Effector memory CD8-positive, alpha-beta T cell (primary cell): ENCODE results near the gene GAPVD1.
A peak's percentile ranks its signal among the peaks of the same experiment; 100 is the strongest.
"Not testable (repeated sequence)": the region's sequence is repeated elsewhere in the genome, so short reads cannot be mapped to it uniquely, and the experiment has no call there.

Experiments
- ATAC-seq: fragments of 150-1000 bp; cut with Tn5 transposase; replicated peaks from 2 replicates; pipeline ENCODE4 v1.10.0; 2021; ENCODE audit warnings: mild to moderate bottlenecking, moderate library complexity
- DNase-seq, 3 experiments: peaks; one replicate each; pipeline ENCODE4 v3.0.0; 2021
- H3K27ac Mint-ChIP-seq, 2 donors: one replicate each; pipeline ENCODE4 v1.8.0; 2022; ENCODE audit warnings: mild to moderate bottlenecking in 2 of 2, mixed read lengths in 2 of 2, moderate library complexity in 2 of 2
- H3K27me3 Mint-ChIP-seq, 2 donors: one replicate each; pipeline ENCODE4 v1.8.0; 2022; ENCODE audit warnings: mixed read lengths in 2 of 2
- H3K36me3 Mint-ChIP-seq: one replicate; pipeline ENCODE4 v1.8.0; 2022; ENCODE audit warnings: mild to moderate bottlenecking, moderate library complexity, mixed read lengths; ENCODE audit not compliant: insufficient read depth
- H3K4me1 Mint-ChIP-seq, 2 donors: one replicate each; pipeline ENCODE4 v1.8.0; 2022; ENCODE audit warnings: low read depth in 2 of 2, mixed read lengths in 2 of 2
- H3K4me3 Mint-ChIP-seq, 2 donors: one replicate each; pipeline ENCODE4 v1.8.0; 2022; ENCODE audit warnings: mild to moderate bottlenecking in 2 of 2, mixed read lengths in 2 of 2, moderate library complexity in 2 of 2
- H3K9me3 Mint-ChIP-seq, 2 donors: one replicate each; pipeline ENCODE4 v1.8.0; 2022; ENCODE audit warnings: mixed read lengths in 2 of 2

The GAPVD1 gene

DNA sequence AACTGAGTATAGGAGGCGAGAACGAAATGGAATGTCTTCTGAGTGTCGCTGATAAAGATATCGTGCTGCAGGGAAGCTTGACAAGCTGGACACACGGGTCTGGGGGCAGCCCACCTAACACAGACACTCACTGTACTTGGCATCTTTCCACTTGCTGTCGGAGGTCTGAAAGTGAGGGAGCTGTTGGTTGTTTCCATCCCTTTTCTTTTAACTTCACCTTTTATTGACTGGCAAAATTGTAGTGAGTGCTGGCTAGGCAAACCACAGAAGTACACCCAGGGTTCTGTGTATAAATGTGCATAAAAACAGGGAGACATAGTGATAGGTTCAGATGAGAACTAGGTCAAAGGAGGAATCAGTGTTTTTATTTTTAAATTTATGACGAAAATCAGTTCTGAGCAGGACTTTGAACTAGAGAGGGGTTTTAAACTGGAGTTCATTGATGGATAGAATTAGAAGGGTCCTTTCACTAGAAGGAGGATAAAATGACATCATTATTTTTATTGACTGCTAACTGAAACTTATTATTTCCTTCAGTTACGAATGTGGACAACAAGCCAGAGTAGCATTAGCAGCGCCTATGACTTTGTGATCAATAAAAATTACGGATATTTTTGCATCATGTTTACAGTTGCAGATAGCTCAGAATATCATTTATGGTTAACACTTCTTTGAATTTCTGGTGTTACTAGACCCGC lies 817 bp downstream of the GAPVD1 start:
- DNase-seq = peak in 1 of 3 experiments; percentile 4
- peak overlapping the region; percentile 91 to 98 for H3K4me3 Mint-ChIP-seq
- peaks cover 29 to 39% of the 10 kb centered on the region in 2 donors for H3K4me1 Mint-ChIP-seq
- H3K27me3 Mint-ChIP-seq = peaks cover 0 to 2% of the 10 kb centered on the region in 2 donors
- H3K36me3 Mint-ChIP-seq = peaks cover 36% of the 10 kb centered on the region
- peak; percentile 51 for ATAC-seq
- H3K27ac Mint-ChIP-seq = peak overlapping the region; percentile 74 to 96
- no peaks in the 10 kb centered on the region for H3K9me3 Mint-ChIP-seq

DNA sequence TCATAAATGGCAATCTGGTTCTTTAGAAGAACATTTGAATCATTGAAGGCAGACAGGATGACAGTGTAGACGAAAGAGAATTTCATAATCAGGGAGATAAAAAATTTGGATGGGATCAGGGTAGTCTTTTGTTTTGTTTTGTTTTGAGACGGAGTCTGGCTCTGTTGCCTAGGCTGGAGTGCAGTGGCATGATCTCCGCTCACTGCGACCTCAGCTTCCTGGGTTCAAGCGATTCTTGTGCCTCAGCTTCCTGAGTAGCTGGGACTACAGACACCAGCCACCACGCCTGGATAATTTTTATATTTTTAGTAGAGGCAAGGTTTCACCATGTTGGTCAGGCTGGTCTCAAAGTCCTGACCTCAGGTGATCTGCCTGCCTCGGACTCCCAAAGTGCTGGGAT lies 2.4 kb downstream of the GAPVD1 start:
- Mint-ChIP-seq H3K4me3 (peak overlapping the region; percentile 24 to 98), H3K4me1 (peaks cover 33 to 49% of the 10 kb centered on the region in 2 donors), H3K27ac (peak overlapping the region; percentile 2 to 68), H3K36me3 (peaks cover 42% of the 10 kb centered on the region)
- H3K9me3 Mint-ChIP-seq, DNase-seq, H3K27me3 Mint-ChIP-seq, ATAC-seq: not testable (repeated sequence)

DNA sequence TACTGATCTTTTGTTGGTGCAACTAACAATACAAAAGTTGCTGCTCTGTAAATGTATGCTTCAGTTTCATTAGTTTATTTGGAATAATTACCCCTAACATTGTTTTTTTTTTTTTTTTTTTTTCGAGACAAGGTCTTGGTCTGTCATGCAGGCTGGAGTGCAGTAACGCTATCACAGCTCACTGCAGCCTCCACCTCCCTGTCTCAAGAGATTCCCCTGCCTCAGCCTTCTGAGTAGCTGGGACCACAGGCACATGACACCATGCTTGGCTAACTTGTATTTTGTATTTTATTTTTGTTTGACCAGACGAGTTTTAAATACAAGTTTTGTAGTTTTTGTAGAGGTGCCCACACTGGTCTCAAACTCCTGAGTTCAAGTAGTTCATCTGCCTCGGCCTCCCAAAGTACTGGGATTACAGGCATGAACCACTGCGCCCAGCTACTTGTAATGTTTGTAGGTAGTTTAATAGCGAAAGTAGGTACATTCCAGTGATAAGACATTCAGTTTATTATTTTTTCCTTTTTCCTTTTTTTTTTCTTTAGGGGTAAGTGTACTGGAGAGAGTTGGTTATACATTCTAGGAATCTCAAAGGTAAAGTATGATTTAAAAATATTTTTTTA lies 6.9 kb downstream of the GAPVD1 start:
- Mint-ChIP-seq H3K36me3 (peaks cover 46% of the 10 kb centered on the region), H3K27me3 (no peaks in the 10 kb centered on the region), H3K27ac (peak overlapping the region; percentile 35 to 52), H3K4me3 (no peak overlapping the region), H3K9me3 (no peaks in the 10 kb centered on the region), H3K4me1 (peaks cover 22 to 40% of the 10 kb centered on the region in 2 donors)
- ATAC-seq (no peak), DNase-seq (no peak)

DNA sequence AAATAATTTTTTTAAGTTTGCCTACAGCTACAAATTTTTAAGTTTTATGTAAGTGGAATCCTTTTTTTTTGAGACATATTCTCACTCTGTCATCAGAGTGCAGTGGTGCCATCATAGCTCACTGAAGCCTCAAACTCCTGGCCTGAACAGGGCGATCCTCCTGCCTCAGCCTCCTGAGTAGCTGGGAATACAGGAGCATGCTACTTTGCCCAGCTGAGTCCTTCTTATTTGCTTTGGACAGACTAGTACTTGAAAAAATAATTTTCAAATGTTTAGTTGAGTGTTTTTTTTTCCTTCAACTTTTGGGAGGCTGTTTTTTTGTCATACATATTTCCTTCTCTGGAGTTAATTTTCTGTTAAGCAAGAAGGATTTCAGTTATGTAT lies 7.4 kb downstream of the GAPVD1 start:
- Mint-ChIP-seq H3K36me3 (peaks cover 47% of the 10 kb centered on the region), H3K4me1 (peaks cover 17 to 36% of the 10 kb centered on the region in 2 donors), H3K9me3 (no peaks in the 10 kb centered on the region), H3K27me3 (no peaks in the 10 kb centered on the region), H3K27ac (no peak overlapping the region), H3K4me3 (no peak overlapping the region)
- DNase-seq (no peak), ATAC-seq (no peak)

DNA sequence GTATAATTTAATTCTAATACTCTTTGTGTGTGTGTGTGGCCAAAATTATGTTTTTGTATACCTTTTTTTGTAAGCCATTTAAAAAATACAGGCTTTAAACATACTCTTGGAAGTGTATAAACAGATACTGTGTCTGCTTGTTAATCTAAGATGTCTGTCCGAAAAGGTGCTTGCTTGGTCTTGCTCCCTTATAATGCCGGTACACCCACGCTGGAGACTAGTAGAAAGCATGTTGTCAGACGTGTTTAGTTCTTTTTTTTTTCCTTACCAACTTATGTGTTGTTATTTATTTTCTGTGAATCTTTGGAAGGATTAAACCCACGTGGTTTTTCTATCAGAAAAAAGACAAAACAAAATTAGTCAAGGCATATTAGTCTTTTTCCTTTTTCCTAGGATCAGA lies 9.5 kb downstream of the GAPVD1 start:
- Mint-ChIP-seq H3K9me3 (no peaks in the 10 kb centered on the region), H3K27ac (no peak overlapping the region), H3K27me3 (no peaks in the 10 kb centered on the region), H3K36me3 (peaks cover 48% of the 10 kb centered on the region), H3K4me1 (peaks cover 11 to 27% of the 10 kb centered on the region in 2 donors), H3K4me3 (no peak overlapping the region)
- no peak for ATAC-seq
- no peak for DNase-seq

DNA sequence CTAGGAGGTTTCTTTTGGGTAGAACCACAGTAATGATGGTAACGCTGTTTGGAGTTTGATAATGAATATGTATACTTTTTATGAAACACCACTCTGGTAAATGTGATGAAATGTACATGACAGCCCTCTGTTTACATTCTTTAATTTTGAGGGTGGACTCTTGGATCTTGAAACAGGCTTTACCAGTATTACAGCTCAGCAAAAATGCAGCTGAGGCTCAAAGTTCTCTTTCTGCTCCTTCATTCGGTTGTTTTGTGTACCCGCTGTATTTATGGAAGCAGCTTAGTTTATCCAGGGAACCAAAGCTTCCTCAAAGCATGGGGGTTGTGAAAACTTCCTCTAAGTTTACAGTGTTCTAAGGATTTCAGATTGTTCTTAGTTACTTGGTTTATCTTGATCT lies 11.1 kb downstream of the GAPVD1 start:
- Mint-ChIP-seq H3K4me1 (peaks cover 11 to 26% of the 10 kb centered on the region in 2 donors), H3K27me3 (no peaks in the 10 kb centered on the region), H3K36me3 (peaks cover 37% of the 10 kb centered on the region), H3K9me3 (no peaks in the 10 kb centered on the region), H3K27ac (peak overlapping the region in 1 of 2 donors; percentile 32), H3K4me3 (no peak overlapping the region)
- DNase-seq (no peak), ATAC-seq (no peak)

DNA sequence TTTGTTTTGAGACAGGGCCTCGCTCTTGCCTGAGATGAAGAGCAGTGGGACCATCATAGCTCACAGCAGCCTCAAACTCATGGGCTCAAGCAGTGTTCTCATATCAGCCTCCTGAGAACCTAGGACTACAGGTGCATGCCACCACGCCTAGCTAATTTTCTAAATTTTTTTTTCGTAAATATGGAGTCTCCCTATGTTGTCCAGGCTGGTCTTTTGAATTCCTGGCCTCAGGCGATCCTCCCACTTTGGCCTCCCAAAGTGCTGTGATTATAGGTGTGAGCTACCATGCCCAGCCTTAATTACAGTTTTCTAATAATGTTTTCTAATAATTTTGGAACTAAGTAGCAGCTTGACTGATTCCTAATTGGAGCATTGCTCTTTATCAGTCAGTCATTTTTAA lies 15.1 kb downstream of the GAPVD1 start:
- Mint-ChIP-seq H3K4me3 (no peak overlapping the region), H3K36me3 (peaks cover 39% of the 10 kb centered on the region), H3K27me3 (no peaks in the 10 kb centered on the region), H3K9me3 (no peaks in the 10 kb centered on the region), H3K27ac (no peak overlapping the region), H3K4me1 (peaks cover 7 to 20% of the 10 kb centered on the region in 2 donors)
- ATAC-seq (no peak), DNase-seq (no peak)

DNA sequence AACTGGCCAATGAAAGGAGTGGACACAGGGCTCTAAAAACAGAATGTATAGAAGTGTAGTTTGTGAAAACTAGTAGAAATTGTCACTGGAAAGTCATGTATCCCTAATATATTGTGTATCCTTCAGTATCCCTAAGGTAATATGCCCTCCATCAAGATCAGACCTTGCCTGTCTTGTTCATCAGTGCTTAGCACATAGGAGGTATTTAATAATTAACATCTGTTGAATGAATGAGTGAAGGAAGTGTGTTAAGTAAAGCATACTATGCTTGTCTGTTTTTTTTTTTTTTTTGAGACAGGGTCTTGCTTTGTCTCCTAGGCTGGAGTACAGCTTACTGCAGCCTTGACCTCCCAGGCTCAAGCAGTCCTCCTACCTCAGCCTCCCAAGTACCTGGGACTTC lies 15.8 kb downstream of the GAPVD1 start:
- Mint-ChIP-seq H3K27me3 (no peaks in the 10 kb centered on the region), H3K4me1 (peaks cover 8 to 20% of the 10 kb centered on the region in 2 donors), H3K4me3 (no peak overlapping the region), H3K9me3 (no peaks in the 10 kb centered on the region), H3K36me3 (peaks cover 32% of the 10 kb centered on the region), H3K27ac (no peak overlapping the region)
- DNase-seq (no peak), ATAC-seq (no peak)

DNA sequence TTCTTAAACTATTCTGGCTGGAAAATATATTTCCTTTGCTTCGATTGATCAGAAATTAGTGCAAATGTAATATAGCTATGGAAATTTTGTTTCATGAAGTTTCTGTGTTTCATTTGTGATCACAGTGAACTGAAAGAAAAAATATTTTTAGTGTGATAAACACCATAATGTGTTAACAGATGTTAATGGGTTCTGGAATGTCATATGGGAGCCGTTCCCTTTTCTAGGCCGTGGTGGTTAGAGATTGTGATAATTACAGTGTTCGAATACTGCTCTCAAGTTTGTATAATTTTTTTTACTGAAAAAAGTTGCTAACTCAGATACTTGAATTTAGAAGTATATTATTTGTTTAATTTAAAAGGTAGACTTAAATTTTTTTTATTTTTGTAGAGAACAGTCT lies 19.3 kb downstream of the GAPVD1 start:
- Mint-ChIP-seq H3K9me3 (no peaks in the 10 kb centered on the region), H3K27ac (no peak overlapping the region), H3K4me3 (no peak overlapping the region), H3K36me3 (peaks cover 20% of the 10 kb centered on the region), H3K27me3 (no peaks in the 10 kb centered on the region), H3K4me1 (peaks cover 6 to 19% of the 10 kb centered on the region in 2 donors)
- no peak for ATAC-seq
- DNase-seq = no peak

DNA sequence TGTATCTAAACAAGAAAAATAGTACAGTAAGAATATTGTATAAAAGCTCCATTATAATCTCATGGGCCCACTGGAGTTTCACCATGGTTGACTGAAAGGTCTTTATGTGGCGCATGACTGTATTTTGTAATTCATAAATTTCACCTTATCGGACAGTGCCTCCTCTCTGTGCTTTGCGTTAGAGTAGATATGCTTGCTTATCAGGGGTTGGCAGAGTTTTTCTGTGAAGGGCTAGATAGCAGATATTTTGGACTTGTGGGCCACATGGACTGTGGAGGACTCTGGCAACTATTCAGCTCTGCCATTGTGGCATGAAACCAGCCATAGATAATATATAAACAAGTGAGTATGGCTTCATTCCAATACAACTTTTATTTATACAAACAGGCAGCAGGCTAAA lies 23.2 kb downstream of the GAPVD1 start:
- Mint-ChIP-seq H3K9me3 (no peaks in the 10 kb centered on the region), H3K27me3 (no peaks in the 10 kb centered on the region), H3K27ac (no peak overlapping the region), H3K36me3 (peaks cover 10% of the 10 kb centered on the region), H3K4me1 (peaks cover 6 to 19% of the 10 kb centered on the region in 2 donors), H3K4me3 (no peak overlapping the region)
- DNase-seq = no peak
- no peak for ATAC-seq

DNA sequence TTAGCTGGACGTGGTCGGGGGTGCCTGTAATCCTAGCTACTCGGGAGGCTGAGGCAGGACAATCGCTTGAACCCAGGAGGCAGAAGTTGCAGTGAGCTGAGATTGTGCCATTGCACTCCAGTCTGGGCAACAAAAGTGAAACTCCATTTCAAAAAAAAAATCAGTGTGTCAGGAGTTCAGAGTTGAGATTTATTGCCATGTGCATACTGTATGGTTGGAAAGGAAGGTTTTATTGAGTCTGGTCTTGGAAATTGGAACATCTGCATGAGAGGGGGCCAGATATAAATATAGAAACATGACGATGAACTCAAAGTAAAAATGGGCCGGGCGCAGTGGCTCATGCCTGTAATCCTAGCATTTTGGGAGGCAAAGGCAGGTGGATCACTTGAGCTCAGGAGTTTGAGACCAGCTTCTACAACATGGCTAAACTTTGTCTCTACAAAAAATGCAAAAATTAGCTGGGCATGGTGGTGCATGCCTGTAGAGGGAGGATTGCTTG lies 25.4 kb downstream of the GAPVD1 start:
- H3K9me3 Mint-ChIP-seq, ATAC-seq, H3K27ac Mint-ChIP-seq, H3K4me3 Mint-ChIP-seq, H3K27me3 Mint-ChIP-seq, DNase-seq, H3K36me3 Mint-ChIP-seq: not testable (repeated sequence)
- H3K4me1 Mint-ChIP-seq = peaks cover 6 to 19% of the 10 kb centered on the region in 2 donors

DNA sequence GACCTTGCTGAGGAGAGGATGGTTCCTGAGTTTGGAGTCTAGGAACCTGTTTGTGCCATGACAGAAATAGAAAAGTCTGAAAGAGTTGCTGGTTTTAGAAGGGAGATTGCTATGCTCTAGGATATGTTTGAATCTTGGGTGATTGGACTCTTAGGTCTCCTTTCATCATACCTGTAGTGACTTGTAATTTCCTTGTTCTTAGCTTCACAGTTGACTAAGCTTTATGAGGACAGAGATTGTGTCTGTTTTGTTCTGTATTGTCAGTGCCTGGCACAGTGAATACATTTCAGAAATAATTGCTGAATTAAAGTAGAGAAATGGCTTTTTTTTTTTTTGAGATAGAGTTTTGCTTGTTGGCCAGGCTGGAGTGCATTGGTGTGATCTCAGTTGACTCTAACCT lies 31.5 kb downstream of the GAPVD1 start:
- Mint-ChIP-seq H3K27me3 (no peaks in the 10 kb centered on the region), H3K36me3 (peaks cover 16% of the 10 kb centered on the region), H3K9me3 (no peaks in the 10 kb centered on the region), H3K27ac (no peak overlapping the region), H3K4me3 (no peak overlapping the region), H3K4me1 (peaks cover 5 to 7% of the 10 kb centered on the region in 2 donors)
- ATAC-seq (no peak), DNase-seq (no peak)

DNA sequence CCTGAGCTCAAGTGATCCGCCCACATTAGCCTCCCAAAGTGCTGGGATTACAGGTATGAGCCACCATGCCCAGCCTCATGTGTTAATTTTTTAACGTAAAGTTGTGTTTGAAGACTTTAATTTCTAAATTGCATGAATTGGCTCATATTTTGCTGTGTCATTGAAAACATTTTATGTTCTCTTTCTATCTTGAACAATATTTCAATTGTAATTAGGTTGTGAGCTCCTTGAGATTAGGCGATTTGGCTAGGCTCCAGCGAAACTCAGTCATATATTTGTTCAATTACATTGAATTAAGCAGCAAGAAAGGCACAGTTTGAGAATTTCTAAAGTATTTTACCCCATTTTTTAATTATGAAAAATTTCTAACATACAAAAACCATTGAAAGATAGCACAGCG lies 34.0 kb downstream of the GAPVD1 start:
- no peaks in the 10 kb centered on the region for H3K9me3 Mint-ChIP-seq
- peaks cover 7% of the 10 kb centered on the region in 2 donors for H3K4me1 Mint-ChIP-seq
- H3K27me3 Mint-ChIP-seq = no peaks in the 10 kb centered on the region
- peaks cover 32% of the 10 kb centered on the region for H3K36me3 Mint-ChIP-seq
- H3K4me3 Mint-ChIP-seq = no peak overlapping the region
- H3K27ac Mint-ChIP-seq = no peak overlapping the region
- ATAC-seq = no peak
- DNase-seq = no peak

DNA sequence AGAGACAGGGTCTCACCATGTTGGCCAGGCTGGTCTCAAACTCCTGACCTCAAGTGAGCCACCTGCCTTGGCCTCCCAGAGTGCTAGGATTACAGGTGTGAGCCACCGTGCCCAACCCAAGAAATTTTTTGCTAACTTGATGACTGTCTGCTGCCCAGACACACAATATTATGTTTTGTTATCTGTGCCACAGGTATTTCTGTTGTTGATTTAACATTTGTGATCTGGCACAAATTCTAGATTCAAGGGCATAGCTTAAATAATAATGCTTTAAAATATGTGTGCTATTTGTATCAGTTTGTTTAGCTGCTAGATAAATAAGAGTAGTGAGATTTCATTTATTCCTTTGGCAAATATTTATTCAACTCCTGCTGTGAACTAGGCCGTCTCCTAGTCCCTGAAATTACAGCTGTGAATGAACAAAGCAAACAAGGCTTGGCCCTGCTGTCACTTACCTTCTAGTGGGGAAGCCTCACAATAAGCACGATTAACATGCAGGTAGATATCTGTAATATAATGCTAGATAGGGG lies 35.3 kb downstream of the GAPVD1 start:
- Mint-ChIP-seq H3K27ac (peak overlapping the region; percentile 47 to 49), H3K27me3 (no peaks in the 10 kb centered on the region), H3K36me3 (peaks cover 45% of the 10 kb centered on the region), H3K4me3 (no peak overlapping the region), H3K4me1 (peaks cover 7% of the 10 kb centered on the region in 2 donors), H3K9me3 (no peaks in the 10 kb centered on the region)
- ATAC-seq = no peak
- no peak for DNase-seq
